Measurements from ENCODE around the gene FAM168A.

GRCh38 chr11:73532310-73532709, 65.6 kb downstream of the FAM168A start:
- no peak for TF ChIP-seq POLR2AphosphoS5 (IDR thresholded peaks at IDR 0.05; ENCODE audit: low read depth)
- TF ChIP-seq, protein P1, sequence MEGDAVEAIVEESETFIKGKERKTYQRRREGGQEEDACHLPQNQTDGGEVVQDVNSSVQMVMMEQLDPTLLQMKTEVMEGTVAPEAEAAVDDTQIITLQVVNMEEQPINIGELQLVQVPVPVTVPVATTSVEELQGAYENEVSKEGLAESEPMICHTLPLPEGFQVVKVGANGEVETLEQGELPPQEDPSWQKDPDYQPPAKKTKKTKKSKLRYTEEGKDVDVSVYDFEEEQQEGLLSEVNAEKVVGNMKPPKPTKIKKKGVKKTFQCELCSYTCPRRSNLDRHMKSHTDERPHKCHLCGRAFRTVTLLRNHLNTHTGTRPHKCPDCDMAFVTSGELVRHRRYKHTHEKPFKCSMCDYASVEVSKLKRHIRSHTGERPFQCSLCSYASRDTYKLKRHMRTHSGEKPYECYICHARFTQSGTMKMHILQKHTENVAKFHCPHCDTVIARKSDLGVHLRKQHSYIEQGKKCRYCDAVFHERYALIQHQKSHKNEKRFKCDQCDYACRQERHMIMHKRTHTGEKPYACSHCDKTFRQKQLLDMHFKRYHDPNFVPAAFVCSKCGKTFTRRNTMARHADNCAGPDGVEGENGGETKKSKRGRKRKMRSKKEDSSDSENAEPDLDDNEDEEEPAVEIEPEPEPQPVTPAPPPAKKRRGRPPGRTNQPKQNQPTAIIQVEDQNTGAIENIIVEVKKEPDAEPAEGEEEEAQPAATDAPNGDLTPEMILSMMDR (IDR thresholded peaks at IDR 0.05; ENCODE audit: insufficient read depth, low read length) = no peak

Measured in HL-60 (cell line).